ENCODE data around the gene CLEC1A. TPM values are rescaled to one million over a fixed set of nuclear protein-coding genes. Genes with fewer than 3 reads are reported as not detected.

The CLEC1A gene
- total RNA-seq, 2 donors from 2014 or later, result 0.93 to 2.8 TPM

- H3K27me3 ChIP-seq, result no peaks in the 10 kb centered on the region
Observed at GRCh38 chr12:10073261-10073660, 25.5 kb downstream of the CLEC1A start.

GRCh38 chr12:10072131-10072530 lies 26.7 kb downstream of the CLEC1A start:
- Histone ChIP-seq H3K27ac (no peak overlapping the region), H3K4me1 (no peaks in the 10 kb centered on the region), H3K9me3 (no peaks in the 10 kb centered on the region), H3K36me3 (no peaks in the 10 kb centered on the region), H3K4me3 (no peak overlapping the region), H3K27me3 (no peaks in the 10 kb centered on the region)
- TF ChIP-seq CTCF (IDR thresholded peaks at IDR 0.05), result no peak
- DNase-seq (ENCODE audit: low spot score), result no peak

More at GRCh38 chr12:10073261-10073660, 25.5 kb downstream of the CLEC1A start:
- Histone ChIP-seq H3K36me3 (no peaks in the 10 kb centered on the region), H3K27ac (no peak overlapping the region), H3K4me3 (no peak overlapping the region), H3K9me3 (no peaks in the 10 kb centered on the region), H3K4me1 (no peaks in the 10 kb centered on the region)
- no peak for TF ChIP-seq CTCF (IDR thresholded peaks at IDR 0.05)
- no peak for DNase-seq (ENCODE audit: low spot score)

GRCh38 chr12:10070380-10070779 lies 28.4 kb downstream of the CLEC1A start:
- no peak for TF ChIP-seq CTCF (IDR thresholded peaks at IDR 0.05)
- H3K36me3 ChIP-seq, result no peaks in the 10 kb centered on the region
- H3K27me3 ChIP-seq, result no peaks in the 10 kb centered on the region
- no peak for DNase-seq (ENCODE audit: low spot score)
- H3K27ac ChIP-seq, result no peak overlapping the region
- no peaks in the 10 kb centered on the region for H3K9me3 ChIP-seq
- no peak overlapping the region for H3K4me3 ChIP-seq
- H3K4me1 ChIP-seq, result no peaks in the 10 kb centered on the region

- no peak for TF ChIP-seq CTCF (IDR thresholded peaks at IDR 0.05)
- Histone ChIP-seq H3K27ac (no peak overlapping the region), H3K9me3 (no peaks in the 10 kb centered on the region), H3K27me3 (no peaks in the 10 kb centered on the region), H3K4me1 (no peaks in the 10 kb centered on the region), H3K36me3 (no peaks in the 10 kb centered on the region), H3K4me3 (no peak overlapping the region)
- DNase-seq (ENCODE audit: low spot score), result no peak
Observed at GRCh38 chr12:10069976-10070375, 28.8 kb downstream of the CLEC1A start.

- Histone ChIP-seq H3K36me3 (no peaks in the 10 kb centered on the region), H3K4me1 (no peaks in the 10 kb centered on the region), H3K9me3 (no peaks in the 10 kb centered on the region), H3K27me3 (no peaks in the 10 kb centered on the region), H3K27ac (peak overlapping the region; percentile 49 to 65), H3K4me3 (no peak overlapping the region)
- DNase-seq (ENCODE audit: low spot score), result no peak
- TF ChIP-seq CTCF (IDR thresholded peaks at IDR 0.05), result no peak
Observed at GRCh38 chr12:10069099-10069498, 29.7 kb downstream of the CLEC1A start.

- H3K27ac ChIP-seq, result peak overlapping the region; percentile 49 to 65
- H3K4me3 ChIP-seq, result no peak overlapping the region
- H3K9me3 ChIP-seq, result no peaks in the 10 kb centered on the region
- H3K4me1 ChIP-seq, result no peaks in the 10 kb centered on the region
- no peak for DNase-seq (ENCODE audit: low spot score)
- no peaks in the 10 kb centered on the region for H3K36me3 ChIP-seq
- TF ChIP-seq CTCF (IDR thresholded peaks at IDR 0.05), result no peak
- H3K27me3 ChIP-seq, result no peaks in the 10 kb centered on the region
Observed at GRCh38 chr12:10068644-10069043, 30.1 kb downstream of the CLEC1A start.

Measured in right atrium auricular region (tissue), 2 donors.